Adrenal gland (tissue), 12 donors: ENCODE results near the gene SCAP. TPM values are rescaled to one million over a fixed set of nuclear protein-coding genes. Genes with fewer than 3 reads are reported as not detected.

Experiments used
- DNase-seq, 7 donors: peaks; one replicate each; pipeline ENCODE4 v3.0.0-alpha.2; 2019 to 2020
- H3K27ac ChIP-seq, 5 donors: fragments of 200-600 bp; sonication (generic) in 4 of 5; 1 replicate in 3 of 5; 2 replicates in 2 of 5; pipeline versions ENCODE4 v1.5.1 to v1.8.0; 2016 to 2020; ENCODE audit warnings: mild to moderate bottlenecking in 1 of 5
- H3K27me3 ChIP-seq: fragments of 200-600 bp; 2 replicates; pipeline ENCODE4 v1.8.0; 2021
- H3K36me3 ChIP-seq, 2 donors: fragments of 200-600 bp; replicated peaks in 1 of 2; 1 replicate in 1 of 2; 2 replicates in 1 of 2; pipeline versions ENCODE4 v1.5.1 to v1.8.0; 2018 to 2022
- H3K4me1 ChIP-seq, 2 donors: fragments of 200-600 bp; replicated peaks in 1 of 2; 1 replicate in 1 of 2; 2 replicates in 1 of 2; pipeline versions ENCODE4 v1.5.1 to v1.8.0; 2018 to 2021
- H3K4me3 ChIP-seq, 4 donors: fragments of 200-600 bp; sonication (generic) in 3 of 4; one replicate each; pipeline ENCODE4 v1.5.1; 2016 to 2018
- H3K9me3 ChIP-seq, 3 donors: fragments of 200-600 bp; sonication (generic) in 1 of 3; replicated peaks in 1 of 3; 1 replicate in 2 of 3; 2 replicates in 1 of 3; pipeline versions ENCODE4 v1.5.1 to v1.8.0; 2016 to 2021
- POLR2A ChIP-seq, 2 donors: fragments of 450-650 bp; IDR thresholded peaks; one replicate each; pipeline ENCODE4 v1.6.1; 2017; ENCODE audit warnings: antibody characterized with exemption in 2 of 2, mild to moderate bottlenecking in 2 of 2, moderate library complexity in 1 of 2
- WGBS, 4 donors: extraction: QIAGEN DNeasy Blood & Tissue Kit in 2 of 4; methylation state at CpG; one replicate each; pipeline versions ENCODE4 v1.1.5 to v1.1.7; 2013 to 2017; 5-methylcytosine and 5-hydroxymethylcytosine counted together
- intact Hi-C, 2 donors: fragments of 100-400 bp; cut with DNase I; formaldehyde crosslinking; loops; one replicate each; pipeline versions ENCODE4 v1.14.1 to v1.15.0; 2022 to 2023
- polyA plus RNA-seq, 3 donors: library from polyadenylated mRNA; stranded (reverse); fragments of 200-250 nt in 2 of 3; fragments of 350-450 nt in 1 of 3; fragmentation: Illumina TruSeq in 1 of 3; extraction: RNeasy Lipid Tissue Mini Kit (QIAGEN cat#74804) in 1 of 3; gene quantifications; one replicate each; pipeline ENCODE4 v1.2.3, GENCODE V29; 2013 to 2014
- total RNA-seq, 9 donors: library from RNA; depleted of rRNA in 4 of 9; stranded (reverse); fragments of >200 nt in 4 of 9; fragments of 120-200 nt in 1 of 9; fragmentation: NEBNext Ultra II Directional in 1 of 9; extraction: Animal tissue kit (Norgen Biotek cat#: 25700) in 1 of 9; gene quantifications; one replicate each; pipeline versions ENCODE4 v1.1.0 to v1.2.4, GENCODE V29; 2013 to 2023
- TF ChIP-seq, protein P1 (sequence below), 6 experiments: fragments of 450-650 bp in 4 of 6; fragments of 200-600 bp in 2 of 6; sonication (generic) in 1 of 6; IDR thresholded peaks; 1 replicate in 5 of 6; 2 replicates in 1 of 6; pipeline versions ENCODE4 v1.5.1 to v1.8.0; 2016 to 2021; ENCODE audit warnings: antibody characterized with exemption in 6 of 6, mild to moderate bottlenecking in 2 of 6, moderate library complexity in 1 of 6
- donor health status: healthy with polysubstance abuse.
- donor health status: Bipolar disorder and iron deficiency.
- donor health status: DM: yes; HTN: yes; CAD: no.
- donor health status: DM: no; HTN: no; CAD: no.
- donor health status: DM: no; HTN: no; CAD: no.
- donor health status: DM: yes; HTN: yes; CAD: no.

Gene SCAP
- total and polyA plus RNA-seq, 12 donors, result 126 to 954 (median 176) TPM

DNA sequence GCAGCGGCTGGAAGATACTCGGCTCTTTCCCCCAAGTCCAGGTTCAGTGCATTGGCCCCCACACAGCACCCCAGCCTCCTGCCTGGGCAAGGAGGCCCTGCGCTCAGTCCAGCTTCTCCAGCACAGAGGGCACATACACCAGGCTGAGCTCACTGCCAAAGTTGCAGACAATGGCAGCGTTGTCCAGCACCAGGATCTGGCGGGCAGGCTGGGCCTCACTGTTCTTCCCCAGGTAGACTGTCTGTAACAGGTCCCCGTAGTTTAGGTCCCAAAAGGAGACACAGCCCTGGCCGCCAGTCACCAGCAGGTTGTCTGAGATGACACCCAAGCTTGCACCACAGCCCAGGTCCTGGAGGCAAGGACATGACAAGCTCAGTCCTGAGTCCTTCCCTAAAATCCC is 62.0 kb downstream of the SCAP start:
- Histone ChIP-seq H3K36me3 (peaks cover 0 to 86% of the 10 kb centered on the region in 2 donors), H3K27me3 (no peaks in the 10 kb centered on the region), H3K4me3 (no peak overlapping the region), H3K4me1 (no peaks in the 10 kb centered on the region), H3K27ac (peak overlapping the region in 1 of 5 donors; percentile 40), H3K9me3 (no peaks in the 10 kb centered on the region)
- WGBS, 4 donors, result 85 to 99% (median 89%) methylated on average over 6 to 7 of the region's 7 CpGs
- intact Hi-C loops, result loop anchor here in 1 of 2 donors (10.0 kb wide), 1 partner anchor 381 kb away; no protein-coding TSS in a partner anchor
- no peak for TF ChIP-seq POLR2A (IDR thresholded peaks at IDR 0.05)
- TF ChIP-seq, protein P1, sequence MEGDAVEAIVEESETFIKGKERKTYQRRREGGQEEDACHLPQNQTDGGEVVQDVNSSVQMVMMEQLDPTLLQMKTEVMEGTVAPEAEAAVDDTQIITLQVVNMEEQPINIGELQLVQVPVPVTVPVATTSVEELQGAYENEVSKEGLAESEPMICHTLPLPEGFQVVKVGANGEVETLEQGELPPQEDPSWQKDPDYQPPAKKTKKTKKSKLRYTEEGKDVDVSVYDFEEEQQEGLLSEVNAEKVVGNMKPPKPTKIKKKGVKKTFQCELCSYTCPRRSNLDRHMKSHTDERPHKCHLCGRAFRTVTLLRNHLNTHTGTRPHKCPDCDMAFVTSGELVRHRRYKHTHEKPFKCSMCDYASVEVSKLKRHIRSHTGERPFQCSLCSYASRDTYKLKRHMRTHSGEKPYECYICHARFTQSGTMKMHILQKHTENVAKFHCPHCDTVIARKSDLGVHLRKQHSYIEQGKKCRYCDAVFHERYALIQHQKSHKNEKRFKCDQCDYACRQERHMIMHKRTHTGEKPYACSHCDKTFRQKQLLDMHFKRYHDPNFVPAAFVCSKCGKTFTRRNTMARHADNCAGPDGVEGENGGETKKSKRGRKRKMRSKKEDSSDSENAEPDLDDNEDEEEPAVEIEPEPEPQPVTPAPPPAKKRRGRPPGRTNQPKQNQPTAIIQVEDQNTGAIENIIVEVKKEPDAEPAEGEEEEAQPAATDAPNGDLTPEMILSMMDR (IDR thresholded peaks at IDR 0.05), result no peak
- DNase-seq, result peak in 2 of 7 donors; percentile 19 to 24

- intact Hi-C loops, result loop anchor here in 1 of 2 donors (10.0 kb wide), 1 partner anchor 382 kb away; no protein-coding TSS in a partner anchor
- Histone ChIP-seq H3K27me3 (no peaks in the 10 kb centered on the region), H3K36me3 (peaks cover 0 to 87% of the 10 kb centered on the region in 2 donors), H3K27ac (no peak overlapping the region), H3K4me1 (no peaks in the 10 kb centered on the region), H3K4me3 (no peak overlapping the region), H3K9me3 (no peaks in the 10 kb centered on the region)
- 67 to 76% (median 75%) methylated on average over 5 to 11 of the region's 12 CpGs for WGBS, 4 donors
- DNase-seq, result peak in 2 of 7 donors; percentile 18 to 27
- TF ChIP-seq POLR2A (IDR thresholded peaks at IDR 0.05), result no peak
- TF ChIP-seq, protein P1 (IDR thresholded peaks at IDR 0.05), result peak in 2 of 6 experiments; percentile 4 to 18
Observed at GRCh38 chr3:47412842-47413520, 62.8 kb downstream of the SCAP start.

DNA sequence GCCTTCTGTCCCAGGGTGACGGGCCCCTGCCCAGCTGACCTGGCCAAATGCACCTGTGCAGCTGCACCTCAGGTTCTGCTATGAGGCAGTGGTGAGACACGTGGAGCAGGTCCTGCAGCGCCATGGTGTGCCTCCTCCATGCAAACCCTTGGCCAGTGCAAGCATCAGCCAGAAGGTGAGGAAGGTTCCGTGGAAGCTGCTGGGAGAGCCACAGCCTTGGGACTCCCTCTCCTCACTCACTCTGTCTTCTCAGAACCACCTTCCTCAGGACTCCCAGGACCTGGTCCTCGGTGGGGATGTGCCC is 63.3 kb downstream of the SCAP start:
- H3K27me3 ChIP-seq, result no peaks in the 10 kb centered on the region
- TF ChIP-seq POLR2A (IDR thresholded peaks at IDR 0.05), result no peak
- TF ChIP-seq, protein P1 (IDR thresholded peaks at IDR 0.05), result no peak
- no peaks in the 10 kb centered on the region for H3K4me1 ChIP-seq
- WGBS, 4 donors, result 84 to 90% (median 88%) methylated on average over 2 to 5 of the region's 5 CpGs
- H3K36me3 ChIP-seq, result peaks cover 0 to 91% of the 10 kb centered on the region in 2 donors
- no peak overlapping the region for H3K4me3 ChIP-seq
- no peaks in the 10 kb centered on the region for H3K9me3 ChIP-seq
- DNase-seq, result peak in 1 of 7 donors; percentile 30
- intact Hi-C loops, result loop anchor here in 1 of 2 donors (10.0 kb wide), 1 partner anchor 382 kb away; no protein-coding TSS in a partner anchor
- no peak overlapping the region for H3K27ac ChIP-seq

DNA sequence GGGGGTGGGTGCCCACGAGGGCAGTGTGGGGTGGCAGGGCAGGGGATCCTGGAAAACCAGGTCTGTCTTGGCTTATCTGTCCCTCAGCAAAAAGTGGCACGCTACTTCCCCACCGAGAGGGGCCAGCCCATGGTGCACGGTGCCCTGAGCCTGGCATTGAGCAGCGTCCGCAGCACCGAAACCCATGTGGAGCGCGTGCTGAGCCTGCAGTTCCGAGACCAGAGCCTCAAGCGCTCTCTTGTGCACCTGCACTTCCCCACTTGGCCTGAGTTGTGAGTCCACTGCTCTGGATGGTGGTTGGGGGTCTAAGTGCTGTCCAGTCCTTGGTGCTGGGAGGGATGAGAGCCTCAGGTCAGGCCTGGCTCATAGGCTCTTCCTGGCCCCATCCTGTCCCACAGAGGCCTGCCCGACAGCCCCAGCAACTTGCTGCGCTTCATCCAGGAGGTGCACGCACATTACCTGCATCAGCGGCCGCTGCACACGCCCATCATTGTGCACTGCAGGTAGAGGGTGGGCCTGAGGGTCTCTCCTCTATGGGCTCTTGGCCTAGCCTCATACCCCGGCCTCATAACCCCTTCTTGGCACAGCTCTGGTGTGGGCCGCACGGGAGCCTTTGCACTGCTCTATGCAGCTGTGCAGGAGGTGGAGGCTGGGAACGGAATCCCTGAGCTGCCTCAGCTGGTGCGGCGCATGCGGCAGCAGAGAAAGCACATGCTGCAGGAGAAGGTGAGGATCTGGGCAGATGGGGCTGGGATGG is 63.9 kb downstream of the SCAP start:
- intact Hi-C loops, result loop anchor here in 1 of 2 donors (10.0 kb wide), 1 partner anchor 383 kb away; no protein-coding TSS in a partner anchor
- 87 to 91% (median 89%) methylated on average over 9 to 24 of the region's 24 CpGs for WGBS, 4 donors
- H3K36me3 ChIP-seq, result peaks cover 0 to 91% of the 10 kb centered on the region in 2 donors
- no peaks in the 10 kb centered on the region for H3K9me3 ChIP-seq
- H3K27ac ChIP-seq, result no peak overlapping the region
- peak in 1 of 7 donors; percentile 27 for DNase-seq
- no peaks in the 10 kb centered on the region for H3K4me1 ChIP-seq
- H3K27me3 ChIP-seq, result no peaks in the 10 kb centered on the region
- H3K4me3 ChIP-seq, result no peak overlapping the region
- TF ChIP-seq POLR2A (IDR thresholded peaks at IDR 0.05), result no peak
- TF ChIP-seq, protein P1 (IDR thresholded peaks at IDR 0.05), result peak in 1 of 6 experiments; percentile 13
